A673 (cell line): ENCODE measurements around the gene SELENBP1.

ENCODE experiments used
- CTCF ChIP-seq: fragments of 300-800, 200-600 bp; sonication (generic); conservative IDR thresholded peaks from 2 replicates; pipeline ENCODE4 v1.5.1; 2017; ENCODE audit warnings: low read depth, mild to moderate bottlenecking, antibody characterized with exemption, low read length, moderate library complexity, mixed read lengths
- EZH2 ChIP-seq: fragments of 200-600 bp; sonication (generic); IDR thresholded peaks from 2 replicates; pipeline ENCODE4 v1.6.1; 2017; ENCODE audit warnings: borderline replicate concordance, low read depth, mild to moderate bottlenecking, mixed read lengths, antibody characterized with exemption, low read length; ENCODE audit not compliant: poor library complexity, severe bottlenecking

GRCh38 chr1:151391079-151391563 lies 18.6 kb upstream of the SELENBP1 start:
- no peak for TF ChIP-seq CTCF
- TF ChIP-seq EZH2 = no peak
